Measurements from ENCODE around the gene TMEM168. TPM values are rescaled to one million over a fixed set of nuclear protein-coding genes. Genes with fewer than 3 reads are reported as not detected.
"Not testable (repeated sequence)": the region's sequence is repeated elsewhere in the genome, so short reads cannot be mapped to it uniquely, and the experiment has no call there.

Gene TMEM168
- total RNA-seq, 1 donor from 2014 or later = 29.4 TPM

GRCh38 chr7:112798274-112799159, 8.3 kb upstream of the TMEM168 start:
- Histone ChIP-seq H3K36me3 (no peaks in the 10 kb centered on the region), H3K27ac (no peak overlapping the region), H4K20me1 (ENCODE audit: low read depth) (no peaks in the 10 kb centered on the region), H3K9ac (no peak overlapping the region), H3K27me3 (no peaks in the 10 kb centered on the region), H3K79me2 (ENCODE audit: low read depth) (no peaks in the 10 kb centered on the region), H3K4me2 (no peak overlapping the region), H3F3A (ENCODE audit: low read depth) (peaks cover 16% of the 10 kb centered on the region), H3K4me3 (no peak overlapping the region), H2AFZ (replicated peaks) (no peak overlapping the region), H3K9me3 (ENCODE audit: low read depth) (no peaks in the 10 kb centered on the region), H3K4me1 (no peaks in the 10 kb centered on the region)
- TF ChIP-seq EZH2phosphoT487 (IDR thresholded peaks at IDR 0.05) (no peak), EZH2 (IDR thresholded peaks at IDR 0.05) (no peak), CTCF (IDR thresholded peaks at IDR 0.05) (no peak)
- H3K36me3 Mint-ChIP-seq = no peaks in the 10 kb centered on the region
- H3K9me3 Mint-ChIP-seq = no peaks in the 10 kb centered on the region
- no peaks in the 10 kb centered on the region for H3K4me1 Mint-ChIP-seq
- H3K27ac Mint-ChIP-seq = no peak overlapping the region
- H3K27me3 Mint-ChIP-seq (ENCODE audit: insufficient read depth, low read depth) = peaks cover 4% of the 10 kb centered on the region
- H3K4me3 Mint-ChIP-seq = no peak overlapping the region
- DNase-seq (ENCODE audit: low spot score) = peak; percentile 3

GRCh38 chr7:112796552-112796951, 6.4 kb upstream of the TMEM168 start:
- not testable (repeated sequence) for H3K4me2 ChIP-seq; H3K27ac ChIP-seq; H3K9me3 ChIP-seq (ENCODE audit: low read depth); H3K9me3 Mint-ChIP-seq; H4K20me1 ChIP-seq (ENCODE audit: low read depth); H3K36me3 ChIP-seq; H3K27me3 ChIP-seq; H3K27me3 Mint-ChIP-seq (ENCODE audit: insufficient read depth, low read depth); H3K79me2 ChIP-seq (ENCODE audit: low read depth); H2AFZ ChIP-seq (replicated peaks); H3K4me3 ChIP-seq; H3K27ac Mint-ChIP-seq; H3K9ac ChIP-seq; H3K4me3 Mint-ChIP-seq; DNase-seq (ENCODE audit: low spot score); H3K36me3 Mint-ChIP-seq; H3K4me1 ChIP-seq; H3K4me1 Mint-ChIP-seq
- H3F3A ChIP-seq (ENCODE audit: low read depth) = peaks cover 16% of the 10 kb centered on the region

- H3K9me3 Mint-ChIP-seq = no peaks in the 10 kb centered on the region
- Histone ChIP-seq H3K9ac (no peak overlapping the region), H3K4me3 (no peak overlapping the region), H3K36me3 (no peaks in the 10 kb centered on the region), H3K27ac (no peak overlapping the region), H4K20me1 (ENCODE audit: low read depth) (no peaks in the 10 kb centered on the region), H3K4me2 (no peak overlapping the region), H3K9me3 (ENCODE audit: low read depth) (no peaks in the 10 kb centered on the region), H3K27me3 (no peaks in the 10 kb centered on the region), H3F3A (ENCODE audit: low read depth) (peaks cover 20% of the 10 kb centered on the region), H3K4me1 (no peaks in the 10 kb centered on the region), H2AFZ (replicated peaks) (no peak overlapping the region), H3K79me2 (ENCODE audit: low read depth) (peaks cover 17% of the 10 kb centered on the region)
- H3K4me1 Mint-ChIP-seq = peaks cover 16% of the 10 kb centered on the region
- no peak overlapping the region for H3K27ac Mint-ChIP-seq
- no peak for DNase-seq (ENCODE audit: low spot score)
- TF ChIP-seq CTCF (IDR thresholded peaks at IDR 0.05) = no peak
- TF ChIP-seq EZH2 (IDR thresholded peaks at IDR 0.05) = no peak
- TF ChIP-seq EZH2phosphoT487 (IDR thresholded peaks at IDR 0.05) = no peak
- peaks cover 4% of the 10 kb centered on the region for H3K36me3 Mint-ChIP-seq
- H3K4me3 Mint-ChIP-seq = no peak overlapping the region
- H3K27me3 Mint-ChIP-seq (ENCODE audit: insufficient read depth, low read depth) = peaks cover 2% of the 10 kb centered on the region
Observed at GRCh38 chr7:112792441-112792840, 2.2 kb upstream of the TMEM168 start.
